H1 (cell line): ENCODE results near the gene ZNF23. TPM values are rescaled to one million over a fixed set of nuclear protein-coding genes. Genes with fewer than 3 reads are reported as not detected.

Experiments used
- BCL11A ChIP-seq, 2 experiments: IDR thresholded peaks; one replicate each; pipeline ENCODE4 v1.6.1; 2011; ENCODE audit warnings: low read depth in 2 of 2, low read length in 2 of 2, mild to moderate bottlenecking in 2 of 2
- CBX8 ChIP-seq: fragments of 300-800, 300-1000 bp; sonication (generic); IDR thresholded peaks from 2 replicates; pipeline ENCODE4 v1.7.1; 2016; ENCODE audit warnings: low read depth, low read length, borderline replicate concordance
- CREB1 ChIP-seq: IDR thresholded peaks from 2 replicates; pipeline ENCODE4 v1.6.1; 2012; ENCODE audit warnings: inconsistent platforms
- CTBP2 ChIP-seq: IDR thresholded peaks from 2 replicates; pipeline ENCODE4 v1.7.0; 2011; ENCODE audit warnings: borderline replicate concordance, mild to moderate bottlenecking, moderate library complexity, mixed read lengths, low read length; ENCODE audit not compliant: insufficient read depth, insufficient read length
- E2F6 ChIP-seq: IDR thresholded peaks from 2 replicates; pipeline ENCODE4 v1.6.1; 2012; ENCODE audit warnings: inconsistent platforms
- MAX ChIP-seq: IDR thresholded peaks from 2 replicates; pipeline ENCODE4 v1.6.1; 2012; ENCODE audit warnings: inconsistent platforms
- RBBP5 ChIP-seq: IDR thresholded peaks from 2 replicates; pipeline ENCODE4 v1.7.1; 2012; ENCODE audit warnings: low read depth, mild to moderate bottlenecking, inconsistent platforms, low read length, moderate library complexity, borderline replicate concordance
- SIRT6 ChIP-seq: IDR thresholded peaks from one replicate; pipeline ENCODE4 v1.7.1; 2012; ENCODE audit warnings: low read length, inconsistent platforms
- TAF1 ChIP-seq: IDR thresholded peaks from 2 replicates; pipeline ENCODE4 v1.6.1; 2011; ENCODE audit warnings: mild to moderate bottlenecking, low read depth, low read length
- polyA plus RNA-seq, 7 experiments: library from polyadenylated mRNA; depleted of rRNA in 3 of 7; stranded (reverse) in 5 of 7; unstranded in 2 of 7; fragments of >200 nt in 5 of 7; fragments of 200-250 nt in 2 of 7; gene quantifications; 1 replicate in 5 of 7; 2 replicates in 1 of 7; 4 replicates in 1 of 7; pipeline versions ENCODE4 v1.2.1 to v1.2.3, GENCODE V29; 2011 to 2013; ENCODE audit warnings: missing spikeins in 2 of 7, mixed read lengths in 2 of 7
- total RNA-seq: library from RNA; stranded (reverse); fragmentation: NEBNext Ultra II Directional; extraction: Animal tissue kit (Norgen Biotek cat#: 25700); gene quantifications from 2 replicates; pipeline ENCODE4 v1.2.1, GENCODE V29; 2021
- TF ChIP-seq, protein P1 (sequence below): fragments of 300-600 bp; sonication (generic); IDR thresholded peaks from 2 replicates; pipeline ENCODE4 v1.7.1; 2012; ENCODE audit warnings: low read length, moderate library complexity, mild to moderate bottlenecking, inconsistent platforms; ENCODE audit not compliant: insufficient replicate concordance
- TF ChIP-seq, protein P2 (sequence below): IDR thresholded peaks from 2 replicates; pipeline ENCODE4 v1.6.1; 2011; ENCODE audit warnings: low read depth, mild to moderate bottlenecking, low read length; ENCODE audit not compliant: insufficient read depth

ZNF23 gene
- total and polyA plus RNA-seq, 2 of the 8 experiments (the other 6 are each of a cell fraction or from before 2014, with no cell fraction given), result 2.4 to 10.2 TPM

DNA sequence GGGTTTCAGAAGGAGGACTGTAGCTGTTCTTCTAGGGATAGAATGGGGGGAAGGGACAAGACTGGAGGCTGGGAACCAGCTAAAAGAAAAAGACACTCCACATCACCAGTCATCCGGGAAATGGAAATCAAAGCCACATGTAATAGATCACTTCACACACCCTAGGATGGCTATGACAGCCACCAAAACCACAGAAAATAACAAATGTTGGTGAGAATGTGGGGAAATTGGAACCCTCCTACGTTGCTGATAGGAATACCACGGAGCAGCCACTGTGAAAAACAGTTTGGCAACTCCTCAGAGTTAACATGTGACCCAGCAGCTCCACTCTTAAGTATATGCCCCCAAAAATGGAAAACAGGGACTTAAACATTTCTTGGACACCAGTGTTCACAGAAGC lies 22.5 kb downstream of the ZNF23 start (continued):
- TF ChIP-seq, protein P1, sequence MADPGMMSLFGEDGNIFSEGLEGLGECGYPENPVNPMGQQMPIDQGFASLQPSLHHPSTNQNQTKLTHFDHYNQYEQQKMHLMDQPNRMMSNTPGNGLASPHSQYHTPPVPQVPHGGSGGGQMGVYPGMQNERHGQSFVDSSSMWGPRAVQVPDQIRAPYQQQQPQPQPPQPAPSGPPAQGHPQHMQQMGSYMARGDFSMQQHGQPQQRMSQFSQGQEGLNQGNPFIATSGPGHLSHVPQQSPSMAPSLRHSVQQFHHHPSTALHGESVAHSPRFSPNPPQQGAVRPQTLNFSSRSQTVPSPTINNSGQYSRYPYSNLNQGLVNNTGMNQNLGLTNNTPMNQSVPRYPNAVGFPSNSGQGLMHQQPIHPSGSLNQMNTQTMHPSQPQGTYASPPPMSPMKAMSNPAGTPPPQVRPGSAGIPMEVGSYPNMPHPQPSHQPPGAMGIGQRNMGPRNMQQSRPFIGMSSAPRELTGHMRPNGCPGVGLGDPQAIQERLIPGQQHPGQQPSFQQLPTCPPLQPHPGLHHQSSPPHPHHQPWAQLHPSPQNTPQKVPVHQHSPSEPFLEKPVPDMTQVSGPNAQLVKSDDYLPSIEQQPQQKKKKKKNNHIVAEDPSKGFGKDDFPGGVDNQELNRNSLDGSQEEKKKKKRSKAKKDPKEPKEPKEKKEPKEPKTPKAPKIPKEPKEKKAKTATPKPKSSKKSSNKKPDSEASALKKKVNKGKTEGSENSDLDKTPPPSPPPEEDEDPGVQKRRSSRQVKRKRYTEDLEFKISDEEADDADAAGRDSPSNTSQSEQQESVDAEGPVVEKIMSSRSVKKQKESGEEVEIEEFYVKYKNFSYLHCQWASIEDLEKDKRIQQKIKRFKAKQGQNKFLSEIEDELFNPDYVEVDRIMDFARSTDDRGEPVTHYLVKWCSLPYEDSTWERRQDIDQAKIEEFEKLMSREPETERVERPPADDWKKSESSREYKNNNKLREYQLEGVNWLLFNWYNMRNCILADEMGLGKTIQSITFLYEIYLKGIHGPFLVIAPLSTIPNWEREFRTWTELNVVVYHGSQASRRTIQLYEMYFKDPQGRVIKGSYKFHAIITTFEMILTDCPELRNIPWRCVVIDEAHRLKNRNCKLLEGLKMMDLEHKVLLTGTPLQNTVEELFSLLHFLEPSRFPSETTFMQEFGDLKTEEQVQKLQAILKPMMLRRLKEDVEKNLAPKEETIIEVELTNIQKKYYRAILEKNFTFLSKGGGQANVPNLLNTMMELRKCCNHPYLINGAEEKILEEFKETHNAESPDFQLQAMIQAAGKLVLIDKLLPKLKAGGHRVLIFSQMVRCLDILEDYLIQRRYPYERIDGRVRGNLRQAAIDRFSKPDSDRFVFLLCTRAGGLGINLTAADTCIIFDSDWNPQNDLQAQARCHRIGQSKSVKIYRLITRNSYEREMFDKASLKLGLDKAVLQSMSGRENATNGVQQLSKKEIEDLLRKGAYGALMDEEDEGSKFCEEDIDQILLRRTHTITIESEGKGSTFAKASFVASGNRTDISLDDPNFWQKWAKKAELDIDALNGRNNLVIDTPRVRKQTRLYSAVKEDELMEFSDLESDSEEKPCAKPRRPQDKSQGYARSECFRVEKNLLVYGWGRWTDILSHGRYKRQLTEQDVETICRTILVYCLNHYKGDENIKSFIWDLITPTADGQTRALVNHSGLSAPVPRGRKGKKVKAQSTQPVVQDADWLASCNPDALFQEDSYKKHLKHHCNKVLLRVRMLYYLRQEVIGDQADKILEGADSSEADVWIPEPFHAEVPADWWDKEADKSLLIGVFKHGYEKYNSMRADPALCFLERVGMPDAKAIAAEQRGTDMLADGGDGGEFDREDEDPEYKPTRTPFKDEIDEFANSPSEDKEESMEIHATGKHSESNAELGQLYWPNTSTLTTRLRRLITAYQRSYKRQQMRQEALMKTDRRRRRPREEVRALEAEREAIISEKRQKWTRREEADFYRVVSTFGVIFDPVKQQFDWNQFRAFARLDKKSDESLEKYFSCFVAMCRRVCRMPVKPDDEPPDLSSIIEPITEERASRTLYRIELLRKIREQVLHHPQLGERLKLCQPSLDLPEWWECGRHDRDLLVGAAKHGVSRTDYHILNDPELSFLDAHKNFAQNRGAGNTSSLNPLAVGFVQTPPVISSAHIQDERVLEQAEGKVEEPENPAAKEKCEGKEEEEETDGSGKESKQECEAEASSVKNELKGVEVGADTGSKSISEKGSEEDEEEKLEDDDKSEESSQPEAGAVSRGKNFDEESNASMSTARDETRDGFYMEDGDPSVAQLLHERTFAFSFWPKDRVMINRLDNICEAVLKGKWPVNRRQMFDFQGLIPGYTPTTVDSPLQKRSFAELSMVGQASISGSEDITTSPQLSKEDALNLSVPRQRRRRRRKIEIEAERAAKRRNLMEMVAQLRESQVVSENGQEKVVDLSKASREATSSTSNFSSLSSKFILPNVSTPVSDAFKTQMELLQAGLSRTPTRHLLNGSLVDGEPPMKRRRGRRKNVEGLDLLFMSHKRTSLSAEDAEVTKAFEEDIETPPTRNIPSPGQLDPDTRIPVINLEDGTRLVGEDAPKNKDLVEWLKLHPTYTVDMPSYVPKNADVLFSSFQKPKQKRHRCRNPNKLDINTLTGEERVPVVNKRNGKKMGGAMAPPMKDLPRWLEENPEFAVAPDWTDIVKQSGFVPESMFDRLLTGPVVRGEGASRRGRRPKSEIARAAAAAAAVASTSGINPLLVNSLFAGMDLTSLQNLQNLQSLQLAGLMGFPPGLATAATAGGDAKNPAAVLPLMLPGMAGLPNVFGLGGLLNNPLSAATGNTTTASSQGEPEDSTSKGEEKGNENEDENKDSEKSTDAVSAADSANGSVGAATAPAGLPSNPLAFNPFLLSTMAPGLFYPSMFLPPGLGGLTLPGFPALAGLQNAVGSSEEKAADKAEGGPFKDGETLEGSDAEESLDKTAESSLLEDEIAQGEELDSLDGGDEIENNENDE, result no peak
- TF ChIP-seq CBX8 (no peak), BCL11A (IDR thresholded peaks at IDR 0.05; ENCODE audit: low read depth in 2 of 2, low read length in 2 of 2) (no peak), MAX (no peak), TAF1 (no peak), SIRT6 (no peak), CREB1 (no peak), RBBP5 (no peak), E2F6 (no peak), CTBP2 (no peak)
- TF ChIP-seq, protein P2, sequence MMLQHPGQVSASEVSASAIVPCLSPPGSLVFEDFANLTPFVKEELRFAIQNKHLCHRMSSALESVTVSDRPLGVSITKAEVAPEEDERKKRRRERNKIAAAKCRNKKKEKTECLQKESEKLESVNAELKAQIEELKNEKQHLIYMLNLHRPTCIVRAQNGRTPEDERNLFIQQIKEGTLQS, result no peak
